Measurements from ENCODE around the gene DOC2A.
"Not testable (repeated sequence)": the region's sequence is repeated elsewhere in the genome, so short reads cannot be mapped to it uniquely, and the experiment has no call there.

DOC2A gene

DNA sequence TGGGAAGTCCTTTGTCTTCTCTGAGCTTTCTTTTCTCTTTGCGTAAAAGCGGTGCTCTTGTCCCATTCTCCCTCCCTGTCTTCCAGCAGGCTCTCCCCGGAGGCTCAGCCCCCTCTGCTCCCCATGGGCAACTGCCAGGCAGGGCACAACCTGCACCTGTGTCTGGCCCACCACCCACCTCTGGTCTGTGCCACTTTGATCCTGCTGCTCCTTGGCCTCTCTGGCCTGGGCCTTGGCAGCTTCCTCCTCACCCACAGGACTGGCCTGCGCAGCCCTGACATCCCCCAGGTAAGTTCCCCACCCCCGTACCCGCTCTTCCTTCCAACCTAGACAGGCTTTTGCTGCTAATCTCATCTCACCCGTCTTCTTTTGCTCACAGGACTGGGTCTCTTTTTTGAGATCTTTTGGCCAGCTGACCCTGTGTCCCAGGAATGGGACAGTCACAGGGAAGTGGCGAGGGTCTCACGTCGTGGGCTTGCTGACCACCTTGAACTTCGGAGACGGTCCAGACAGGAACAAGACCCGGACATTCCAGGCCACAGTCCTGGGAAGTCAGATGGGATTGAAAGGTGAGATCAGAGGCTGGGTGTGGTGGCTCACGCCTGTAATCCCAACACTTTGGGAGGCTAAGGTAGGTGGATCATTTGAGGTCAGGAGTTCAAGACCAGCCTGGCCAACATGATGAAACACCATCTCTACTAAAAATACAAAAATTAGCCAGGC is 47.6 kb downstream of the DOC2A start:
- DNase-seq, result peak; percentile 62

DNA sequence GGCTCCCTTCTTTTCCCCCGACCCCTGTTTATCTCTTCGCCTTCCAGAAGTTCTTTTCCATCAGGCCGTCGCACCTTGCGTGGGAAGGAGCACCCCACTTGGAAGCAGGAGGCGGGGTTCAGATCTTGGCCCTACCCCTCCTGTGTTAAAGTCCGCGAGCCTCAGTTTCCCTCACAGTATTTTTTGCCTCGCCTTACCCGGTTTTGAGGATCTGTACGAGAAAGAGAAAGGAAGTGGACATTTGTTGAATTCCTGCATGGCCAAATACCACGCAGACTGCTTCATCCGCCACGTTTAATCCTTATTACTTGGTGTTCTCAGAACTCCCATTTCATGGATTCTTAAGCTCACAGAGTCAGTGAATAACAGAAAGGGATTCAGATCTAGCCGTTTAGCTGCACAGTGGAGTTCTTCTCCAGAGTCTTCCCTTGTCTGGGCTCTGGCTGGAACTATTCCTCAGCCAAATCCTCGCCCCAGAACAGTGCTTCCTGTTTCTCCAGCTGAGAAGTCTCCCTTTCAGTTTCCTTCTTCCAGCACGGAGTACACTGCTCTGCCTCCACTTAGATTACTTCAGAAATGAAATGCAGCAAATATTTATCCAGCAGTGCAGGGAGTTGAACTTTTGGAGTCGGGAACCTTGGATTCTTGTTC is 48.4 kb downstream of the DOC2A start:
- peak; percentile 60 for DNase-seq

DNA sequence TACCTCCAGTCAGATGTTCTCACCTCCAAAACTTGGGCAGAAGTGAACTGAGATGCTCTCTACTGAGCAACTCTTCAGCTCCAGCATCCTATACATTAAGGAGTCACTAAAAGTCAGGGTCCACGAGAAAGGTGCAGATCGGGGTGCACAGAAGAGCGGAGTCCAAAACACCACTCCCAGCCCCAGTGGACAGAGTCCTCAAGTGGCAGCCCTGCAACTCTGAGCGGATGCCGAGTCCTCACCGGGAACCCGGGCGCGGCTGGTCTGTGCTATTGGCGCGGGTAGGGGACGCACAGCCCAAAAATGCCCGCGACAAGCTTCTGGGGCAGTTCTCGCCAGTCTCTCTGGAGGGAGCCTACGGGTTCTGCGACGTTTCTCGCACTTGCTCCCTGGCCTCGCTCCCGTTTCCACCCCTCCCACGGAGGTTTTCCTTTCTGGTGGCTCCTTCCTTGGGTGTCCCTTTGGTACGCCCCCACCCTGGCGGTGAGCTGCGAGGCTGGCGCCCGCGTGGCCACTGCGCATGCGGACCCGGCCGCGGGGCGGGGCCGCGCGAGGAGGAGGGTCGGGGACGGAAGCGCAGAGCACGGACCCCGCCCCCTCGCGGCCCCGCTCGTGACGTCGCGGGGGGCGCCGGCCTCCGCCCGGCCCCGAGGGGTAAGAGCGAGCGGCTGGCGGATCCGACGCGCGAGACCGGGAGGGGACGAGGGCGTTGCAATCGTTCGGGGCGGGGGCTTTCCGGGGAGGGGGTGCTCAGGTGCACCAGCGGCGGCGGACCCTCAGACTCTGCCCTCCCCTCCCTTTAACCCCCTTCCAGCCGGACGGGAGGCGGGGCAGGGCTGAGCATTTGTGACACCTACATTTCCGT is 49.1 kb downstream of the DOC2A start, which contains the start of gene TMEM219:
Gene TMEM219 (plus strand): TSS at position 601 of the 865 bp plus-strand sequence. CDS start 1,065 bp downstream, outside the sequence.
- peak; percentile 98 for DNase-seq

DNA sequence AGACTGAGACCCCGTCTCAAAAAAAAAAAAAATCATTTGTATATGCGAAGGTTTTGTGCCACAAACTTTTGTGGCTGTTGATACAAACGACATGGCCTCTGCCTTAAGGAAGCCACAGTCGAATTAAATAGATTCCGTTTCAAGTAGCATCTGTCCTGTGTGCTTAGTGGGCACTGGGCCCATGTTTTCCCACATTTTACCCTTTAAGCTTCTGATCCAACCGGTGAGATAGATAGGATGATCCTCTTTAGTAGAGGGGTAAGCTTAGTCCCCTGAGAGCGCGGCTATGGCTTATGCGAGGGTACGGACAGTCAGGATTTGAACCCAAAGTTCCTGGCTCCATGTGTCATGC is 49.7 kb downstream of the DOC2A start:
- DNase-seq, result no peak

GRCh38 chr16:29959821-29960220 is 51.0 kb downstream of the DOC2A start:
- not testable (repeated sequence) for DNase-seq

DNA sequence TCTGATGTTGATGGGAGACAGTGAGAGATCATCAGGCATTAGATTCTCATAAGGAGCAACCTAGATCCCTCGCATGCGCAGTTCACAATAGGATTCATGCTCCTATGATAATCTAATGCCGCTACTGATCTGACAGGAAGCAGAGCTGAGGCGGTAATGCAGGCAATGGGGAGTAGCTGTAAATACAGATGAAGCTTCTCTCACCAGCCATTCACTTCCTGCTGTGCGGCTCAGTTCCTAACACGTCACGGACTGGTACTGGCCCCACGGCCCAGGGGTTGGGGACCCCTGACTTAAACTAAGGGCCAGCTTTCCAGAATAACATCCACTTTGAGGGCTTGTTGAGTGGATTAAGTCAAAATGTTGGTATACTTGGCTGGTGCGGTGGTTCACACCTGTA is 51.5 kb downstream of the DOC2A start:
- peak; percentile 50 for DNase-seq

DNA sequence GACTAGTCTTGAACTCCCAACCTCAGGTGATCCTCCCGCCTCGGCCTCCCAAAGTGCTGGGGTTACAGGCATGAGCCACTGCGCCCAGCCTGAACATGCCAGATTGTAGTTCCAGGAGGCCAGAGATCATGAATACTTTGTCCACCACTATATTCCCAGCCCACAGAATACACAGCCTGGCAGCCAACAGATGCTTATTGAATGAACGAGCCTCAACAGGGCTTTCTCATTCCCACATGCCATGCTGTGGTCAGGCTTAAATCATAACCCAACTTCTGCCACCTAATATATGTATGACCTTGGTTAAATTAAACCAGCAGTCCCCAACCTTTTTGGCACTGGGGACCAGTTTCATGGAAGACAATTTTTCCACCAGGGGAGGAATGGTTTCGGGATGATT is 52.1 kb downstream of the DOC2A start:
- DNase-seq, result peak; percentile 14

All from activated effector memory CD4-positive, alpha-beta T cell treated with anti-CD3 and anti-CD28 coated beads, Interleukin-2, amount 50 U/mL, for 16 hours (primary cell).